Measurements from ENCODE around the gene MORC4.
A peak's percentile ranks its signal among the peaks of the same experiment; 100 is the strongest.

Gene MORC4

GRCh38 chrX:106894392-106894909, 105.6 kb downstream of the MORC4 start:
- Histone ChIP-seq H4K20me1 (ENCODE audit: low read depth, low read length) (no peaks in the 10 kb centered on the region), H3K9me2 (replicated peaks; ENCODE audit: insufficient read depth, low read length) (no peaks in the 10 kb centered on the region), H2AFZ (ENCODE audit: low read depth, low read length, severe bottlenecking) (no peak overlapping the region), H3K27me3 (ENCODE audit: low read length) (no peaks in the 10 kb centered on the region), H3K36me3 (ENCODE audit: low read length) (no peaks in the 10 kb centered on the region), H3K79me2 (ENCODE audit: insufficient read depth, low read length) (no peaks in the 10 kb centered on the region), H3K9ac (ENCODE audit: low read length) (no peak overlapping the region), H3K4me2 (ENCODE audit: low read depth, low read length, poor library complexity, severe bottlenecking) (no peak overlapping the region), H3K27ac (ENCODE audit: low read depth, low read length) (no peak overlapping the region), H3K9me3 (ENCODE audit: insufficient read depth, low read length) (no peaks in the 10 kb centered on the region), H3F3A (ENCODE audit: insufficient read depth) (no peaks in the 10 kb centered on the region), H3K4me3 (ENCODE audit: insufficient read depth, low read length, poor library complexity, severe bottlenecking) (no peak overlapping the region)
- peak; percentile 38 for TF ChIP-seq CTCF (IDR thresholded peaks at IDR 0.05; ENCODE audit: insufficient read depth, low read length, poor library complexity, severe bottlenecking)
- TF ChIP-seq EZH2phosphoT487 (conservative IDR thresholded peaks at IDR 0.05; ENCODE audit: low read length): no peak

- Histone ChIP-seq H3K9me3 (ENCODE audit: insufficient read depth, low read length) (no peaks in the 10 kb centered on the region), H3K4me3 (ENCODE audit: insufficient read depth, low read length, poor library complexity, severe bottlenecking) (no peak overlapping the region), H2AFZ (ENCODE audit: low read depth, low read length, severe bottlenecking) (no peak overlapping the region)
Observed at GRCh38 chrX:106891762-106892460, 108.1 kb downstream of the MORC4 start.

More at GRCh38 chrX:106891762-106892460, 108.1 kb downstream of the MORC4 start:
- Histone ChIP-seq H3F3A (ENCODE audit: insufficient read depth) (no peaks in the 10 kb centered on the region), H3K36me3 (ENCODE audit: low read length) (no peaks in the 10 kb centered on the region), H3K79me2 (ENCODE audit: insufficient read depth, low read length) (no peaks in the 10 kb centered on the region), H3K4me2 (ENCODE audit: low read depth, low read length, poor library complexity, severe bottlenecking) (no peak overlapping the region), H4K20me1 (ENCODE audit: low read depth, low read length) (no peaks in the 10 kb centered on the region), H3K27me3 (ENCODE audit: low read length) (no peaks in the 10 kb centered on the region), H3K27ac (ENCODE audit: low read depth, low read length) (no peak overlapping the region), H3K9ac (ENCODE audit: low read length) (no peak overlapping the region), H3K9me2 (replicated peaks; ENCODE audit: insufficient read depth, low read length) (no peaks in the 10 kb centered on the region)
- TF ChIP-seq EZH2phosphoT487 (conservative IDR thresholded peaks at IDR 0.05; ENCODE audit: low read length) (no peak), CTCF (IDR thresholded peaks at IDR 0.05; ENCODE audit: insufficient read depth, low read length, poor library complexity, severe bottlenecking) (no peak)
